SKM-1 treated with dmso at 0.1 percent for 144 hours (cell line): Measurements from ENCODE around the gene CD19.
"Not testable (repeated sequence)": the region's sequence is repeated elsewhere in the genome, so short reads cannot be mapped to it uniquely, and the experiment has no call there.

Experiments
- DNase-seq: peaks from one replicate; lab custom pipeline; 2025; ENCODE audit not compliant: unreplicated experiment; lab: John Stamatoyannopoulos, UW

CD19 gene

DNA sequence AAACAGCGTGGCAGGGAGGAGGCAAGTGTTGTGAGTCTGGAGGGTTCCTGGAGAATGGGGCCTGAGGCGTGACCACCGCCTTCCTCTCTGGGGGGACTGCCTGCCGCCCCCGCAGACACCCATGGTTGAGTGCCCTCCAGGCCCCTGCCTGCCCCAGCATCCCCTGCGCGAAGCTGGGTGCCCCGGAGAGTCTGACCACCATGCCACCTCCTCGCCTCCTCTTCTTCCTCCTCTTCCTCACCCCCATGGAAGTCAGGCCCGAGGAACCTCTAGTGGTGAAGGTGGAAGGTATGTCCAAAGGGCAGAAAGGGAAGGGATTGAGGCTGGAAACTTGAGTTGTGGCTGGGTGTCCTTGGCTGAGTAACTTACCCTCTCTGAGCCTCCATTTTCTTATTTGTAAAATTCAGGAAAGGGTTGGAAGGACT lies at the start of gene CD19:
Gene CD19 (plus strand): TSS at position 171 of the 425 bp plus-strand sequence. CDS start 30 bp downstream, at position 201.
- DNase-seq = no peak

DNA sequence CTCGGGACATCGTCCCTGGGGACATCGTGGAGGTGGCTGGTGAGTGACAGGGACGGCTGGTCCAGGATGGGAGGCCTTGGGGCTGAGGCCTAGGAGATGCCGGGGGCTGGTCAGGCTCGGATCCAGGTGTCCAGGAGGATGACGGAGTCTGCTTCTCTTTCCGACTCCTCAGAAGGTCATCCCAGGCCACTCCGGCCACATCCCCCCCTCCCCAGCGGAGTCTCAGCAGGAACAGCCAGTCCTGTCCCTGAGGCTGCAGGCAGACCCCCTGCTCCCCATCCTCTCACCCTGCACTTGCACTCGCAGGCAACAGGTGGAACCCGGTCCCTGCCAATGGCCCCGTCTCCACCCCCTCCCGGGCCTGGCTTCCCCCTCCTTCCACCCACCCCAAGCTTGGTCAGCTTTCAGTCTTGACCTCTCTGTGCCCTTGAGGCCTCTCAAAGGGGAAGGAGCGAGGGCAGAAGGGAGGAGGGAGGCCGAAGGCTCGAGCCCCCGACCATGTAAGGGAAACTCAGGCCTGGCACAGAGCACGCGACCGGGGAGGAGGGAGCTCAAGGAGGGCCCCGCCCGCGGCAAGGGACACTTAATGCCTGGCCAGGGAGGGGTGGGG lies 49.1 kb upstream of the CD19 start:
- DNase-seq = peak; percentile 9

DNA sequence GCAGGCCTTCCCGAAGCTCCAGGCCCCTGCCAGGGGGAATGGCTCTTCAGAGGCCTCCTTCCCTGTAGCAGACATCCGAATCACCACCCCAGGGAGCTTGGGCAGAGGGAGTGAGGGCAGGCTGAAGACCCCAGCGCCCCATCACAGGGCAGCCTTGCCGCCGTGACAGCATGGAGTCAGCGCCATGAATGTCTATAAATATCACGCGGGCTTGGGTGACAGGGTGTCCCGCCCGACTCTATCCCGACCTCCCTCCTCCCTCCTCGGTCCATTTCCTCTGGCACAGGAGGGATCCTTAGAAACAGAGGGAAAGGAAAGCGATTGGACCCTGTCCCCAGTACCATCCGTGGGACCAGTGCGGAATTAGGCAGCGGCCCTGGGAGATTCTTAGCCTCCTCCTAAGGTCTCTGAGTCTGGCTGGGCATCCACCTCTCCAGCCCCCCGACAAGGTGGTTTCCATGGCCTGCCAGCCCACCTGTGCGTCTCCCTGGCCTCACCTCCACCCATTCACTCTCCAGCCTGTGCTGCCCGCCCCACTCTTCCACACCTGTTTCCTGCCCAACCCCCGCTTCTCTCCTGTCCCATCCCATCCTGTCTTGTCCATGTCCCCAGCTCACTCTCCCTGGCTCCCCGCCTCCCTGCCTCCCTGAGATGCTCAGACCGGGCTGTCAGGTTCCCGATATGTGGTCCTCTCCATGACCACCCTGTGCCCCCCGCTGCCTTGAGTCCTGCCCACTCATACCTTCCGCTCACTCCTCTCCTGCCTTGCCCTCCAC lies 48.4 kb upstream of the CD19 start:
- DNase-seq = no peak

DNA sequence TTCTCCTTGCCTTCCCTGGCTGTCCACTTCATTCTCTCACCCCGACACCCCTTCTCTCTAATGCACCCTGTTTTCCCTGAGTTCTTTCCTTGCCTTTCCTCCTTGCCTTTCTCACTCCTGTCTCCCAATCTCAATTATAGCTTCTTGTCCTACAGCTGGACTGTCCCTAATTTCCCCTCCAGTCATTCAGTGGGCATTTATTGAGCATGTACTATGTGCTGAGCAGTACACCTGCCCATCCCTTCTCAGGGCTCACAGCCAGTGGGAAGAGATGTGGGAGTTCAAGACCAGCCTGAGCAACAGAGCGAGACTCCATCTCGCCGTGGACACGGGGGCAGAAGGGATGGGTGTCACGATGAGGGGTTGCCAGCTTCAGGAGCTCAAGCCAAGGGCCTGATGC lies 47.7 kb upstream of the CD19 start:
- DNase-seq = no peak

DNA sequence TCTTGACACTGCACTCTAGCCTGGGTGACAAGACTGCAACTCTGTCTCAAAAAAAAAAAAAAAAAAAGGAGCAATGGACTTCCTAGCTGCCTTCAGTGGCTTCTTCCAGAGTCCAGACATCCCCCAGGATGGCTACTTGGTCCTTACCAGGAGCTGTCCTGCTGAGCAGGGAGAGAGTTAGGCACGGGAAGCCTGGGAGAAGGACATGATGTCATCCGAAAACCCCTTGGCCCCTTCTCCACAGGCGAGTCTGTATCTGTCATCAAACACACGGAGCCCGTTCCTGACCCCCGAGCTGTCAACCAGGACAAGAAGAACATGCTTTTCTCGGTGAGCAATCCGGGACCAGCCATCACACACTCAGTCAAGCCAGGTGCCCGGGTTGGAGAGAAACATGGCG lies 44.8 kb upstream of the CD19 start:
- no peak for DNase-seq

DNA sequence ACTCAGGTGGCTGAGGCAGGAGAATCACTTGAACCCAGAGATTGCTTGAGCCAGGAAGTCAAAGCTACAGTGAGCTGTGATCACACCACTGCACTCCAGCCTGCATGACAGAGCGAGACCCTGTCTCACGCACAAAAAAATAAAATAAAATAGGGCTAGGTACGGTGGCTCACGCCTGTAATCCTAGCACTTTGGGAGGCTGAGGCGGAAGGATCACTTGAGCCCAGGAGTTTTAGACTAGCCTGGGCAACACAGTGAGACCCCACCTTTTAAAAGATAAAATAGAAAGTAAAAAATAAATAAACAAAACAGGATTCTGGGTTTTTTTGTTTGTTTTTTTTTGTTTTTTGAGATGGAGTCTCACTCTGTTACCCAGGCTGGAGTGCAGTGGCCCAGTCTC lies 41.4 kb upstream of the CD19 start:
- not testable (repeated sequence) for DNase-seq

DNA sequence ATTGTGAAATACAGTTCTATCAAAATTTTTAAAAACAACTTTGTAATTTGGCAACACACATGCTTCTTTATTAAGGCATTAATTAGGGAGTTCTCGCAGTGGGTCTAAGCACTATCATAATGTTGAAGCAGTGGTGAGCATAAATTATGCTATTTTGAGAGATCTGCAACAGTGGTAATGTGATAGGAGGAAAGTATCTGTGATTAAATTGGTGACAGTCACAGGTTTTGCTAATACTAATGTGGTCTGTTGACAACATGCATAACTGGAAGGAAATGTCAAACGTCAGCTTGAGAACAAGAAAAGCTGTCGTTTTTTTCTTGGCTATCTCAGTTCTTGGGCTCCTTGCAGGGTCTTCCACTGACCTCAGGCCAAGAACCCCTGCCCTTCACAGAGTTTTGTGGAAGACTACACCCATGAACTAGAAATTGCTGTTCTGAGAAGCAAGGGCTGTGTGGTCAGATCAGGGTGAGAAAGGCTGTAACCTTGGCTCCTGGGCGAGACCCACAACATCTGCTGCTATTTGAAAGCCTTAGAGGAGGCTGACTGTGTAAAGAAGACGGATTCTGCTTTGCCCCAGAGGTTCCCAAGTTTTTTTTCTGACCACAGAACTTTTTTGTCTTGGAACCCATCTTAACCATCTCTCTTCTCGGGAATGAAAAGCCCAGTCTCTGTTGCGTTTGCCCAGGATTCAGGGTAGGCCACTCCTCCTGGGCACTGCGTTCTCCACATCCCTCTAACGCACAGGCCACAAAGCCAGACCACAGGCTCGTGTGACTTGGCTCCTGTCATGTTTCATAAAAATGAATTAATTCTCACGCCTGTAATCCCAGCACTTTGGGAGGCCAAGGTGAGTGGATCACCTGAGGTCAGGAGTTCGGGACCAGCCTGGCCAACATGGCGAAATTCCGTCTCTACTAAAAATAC lies 39.5 kb upstream of the CD19 start:
- DNase-seq = no peak

DNA sequence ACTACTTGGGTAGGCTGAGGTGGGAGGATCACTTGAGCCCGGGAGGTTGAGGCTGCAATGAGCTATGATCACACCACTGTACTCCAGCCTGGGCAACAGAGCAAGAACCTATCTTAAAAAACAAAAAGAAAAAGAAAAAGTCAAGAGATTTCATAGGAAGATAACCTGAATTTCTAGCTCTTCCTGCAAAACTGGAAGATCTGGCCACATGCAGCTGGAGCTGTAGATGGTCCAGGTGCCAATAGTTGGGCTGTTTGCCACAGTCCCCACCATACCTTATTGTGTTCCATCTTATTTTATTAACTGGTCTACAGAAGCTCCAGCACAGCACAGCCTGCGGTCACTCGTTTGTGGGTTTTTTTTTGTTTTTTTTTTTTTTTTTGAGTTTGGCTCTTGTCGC lies 38.5 kb upstream of the CD19 start:
- DNase-seq = no peak

DNA sequence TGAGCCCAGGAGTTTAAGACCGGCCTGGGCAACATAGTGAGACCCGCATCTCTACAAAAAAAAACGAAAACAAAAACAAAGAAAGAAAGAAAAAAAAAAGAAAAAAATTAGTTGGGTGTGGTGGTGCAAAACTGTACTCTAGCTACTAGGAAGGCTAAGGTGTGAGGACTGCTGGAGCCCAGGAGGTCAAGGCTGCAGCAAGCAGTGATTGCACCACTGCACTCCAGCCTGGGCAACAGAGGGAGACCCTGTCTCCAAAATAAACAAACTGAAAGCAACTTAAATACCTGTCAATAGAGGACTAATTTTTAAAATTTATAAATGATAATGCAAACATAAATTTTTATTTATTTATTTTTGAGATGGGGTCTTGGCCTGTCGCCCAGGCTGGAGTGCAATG lies 36.2 kb upstream of the CD19 start:
- DNase-seq = no peak

DNA sequence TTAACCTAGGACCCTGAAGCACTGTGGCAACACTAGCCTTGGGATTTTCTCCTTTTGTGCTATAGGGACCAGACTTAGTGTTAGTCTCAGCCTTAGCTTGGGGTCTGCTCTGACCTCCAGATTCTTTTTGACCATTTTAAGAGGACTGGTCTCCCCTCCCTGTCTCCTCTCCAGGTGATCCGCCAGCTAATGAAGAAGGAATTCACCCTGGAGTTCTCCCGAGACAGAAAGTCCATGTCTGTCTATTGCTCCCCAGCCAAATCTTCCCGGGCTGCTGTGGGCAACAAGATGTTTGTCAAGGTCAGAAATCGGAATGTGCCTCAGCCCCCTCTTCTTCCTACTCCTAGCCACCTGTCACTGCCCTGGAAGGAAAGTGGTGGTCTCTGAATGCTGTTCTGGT lies 33.9 kb upstream of the CD19 start:
- no peak for DNase-seq

DNA sequence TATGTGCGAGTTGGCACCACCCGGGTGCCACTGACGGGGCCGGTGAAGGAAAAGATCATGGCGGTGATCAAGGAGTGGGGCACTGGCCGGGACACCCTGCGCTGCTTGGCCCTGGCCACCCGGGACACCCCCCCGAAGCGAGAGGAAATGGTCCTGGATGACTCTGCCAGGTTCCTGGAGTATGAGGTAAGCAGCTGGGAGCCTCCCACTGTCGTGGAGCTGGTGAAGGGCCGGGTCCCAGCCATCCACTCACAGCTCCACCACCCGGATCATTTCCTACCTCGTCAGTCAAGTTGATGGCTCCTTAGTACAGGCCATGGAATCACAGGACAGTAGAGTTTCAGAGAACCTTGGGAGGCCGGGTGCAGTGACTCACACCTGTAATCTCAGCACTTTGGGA lies 33.5 kb upstream of the CD19 start:
- no peak for DNase-seq

DNA sequence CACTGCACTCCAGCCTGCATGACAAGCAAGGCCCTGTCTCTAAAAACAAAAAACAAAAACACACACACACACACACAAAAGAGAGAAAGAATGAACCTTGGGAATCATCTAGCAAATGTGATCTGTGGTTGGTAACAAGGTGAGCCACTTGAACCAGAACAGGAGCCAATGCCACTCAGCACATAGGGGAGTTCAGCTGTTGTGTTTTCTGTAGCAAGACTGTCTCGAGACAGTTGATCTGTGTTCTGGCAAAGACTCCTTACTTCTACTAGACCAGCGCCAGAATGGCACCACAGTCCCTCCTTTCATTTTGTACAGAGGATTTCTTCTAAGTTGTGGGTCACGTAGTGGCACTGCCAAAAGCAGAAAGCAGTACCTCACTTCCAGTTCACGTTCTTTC lies 32.8 kb upstream of the CD19 start:
- no peak for DNase-seq

DNA sequence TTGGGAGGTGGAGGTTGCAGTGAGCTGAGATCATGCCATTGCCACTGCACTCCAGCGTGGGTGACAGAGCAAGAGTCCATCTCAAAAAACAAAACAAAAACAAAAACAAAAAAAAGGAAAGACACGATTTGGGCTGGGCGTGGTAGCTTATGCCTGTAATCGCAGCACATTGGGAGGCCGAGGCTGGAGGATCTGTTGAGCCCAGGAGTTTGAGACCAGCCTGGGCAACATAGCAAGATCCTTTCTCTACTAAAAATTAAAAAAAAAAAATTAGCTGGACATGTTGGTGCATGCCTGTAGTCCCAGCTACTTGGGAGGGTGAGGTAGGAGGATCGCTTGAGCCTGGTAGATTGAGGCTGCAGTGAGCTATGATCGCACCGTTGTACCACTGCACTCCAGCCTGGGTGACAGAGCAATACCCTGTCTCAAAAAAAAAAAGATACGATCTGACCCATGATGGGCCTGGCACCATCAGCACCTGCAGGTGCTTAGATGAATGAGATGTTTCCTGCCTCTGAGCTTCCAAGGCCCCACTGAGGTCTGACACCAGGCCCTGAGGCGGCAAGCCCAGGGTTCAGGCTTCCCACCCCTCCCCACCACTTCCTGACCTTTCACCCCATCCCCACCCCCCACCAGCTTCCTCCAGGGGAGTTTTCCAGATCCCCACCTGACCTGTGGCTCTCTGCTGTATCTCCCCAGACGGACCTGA lies 31.7 kb upstream of the CD19 start:
- DNase-seq = no peak

DNA sequence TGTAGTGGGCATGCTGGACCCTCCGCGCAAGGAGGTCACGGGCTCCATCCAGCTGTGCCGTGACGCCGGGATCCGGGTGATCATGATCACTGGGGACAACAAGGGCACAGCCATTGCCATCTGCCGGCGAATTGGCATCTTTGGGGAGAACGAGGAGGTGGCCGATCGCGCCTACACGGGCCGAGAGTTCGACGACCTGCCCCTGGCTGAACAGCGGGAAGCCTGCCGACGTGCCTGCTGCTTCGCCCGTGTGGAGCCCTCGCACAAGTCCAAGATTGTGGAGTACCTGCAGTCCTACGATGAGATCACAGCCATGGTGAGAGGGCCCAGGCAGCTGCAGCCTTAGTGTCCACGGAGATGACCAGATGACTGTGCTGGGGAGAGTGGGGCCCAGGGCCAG lies 31.2 kb upstream of the CD19 start:
- no peak for DNase-seq

DNA sequence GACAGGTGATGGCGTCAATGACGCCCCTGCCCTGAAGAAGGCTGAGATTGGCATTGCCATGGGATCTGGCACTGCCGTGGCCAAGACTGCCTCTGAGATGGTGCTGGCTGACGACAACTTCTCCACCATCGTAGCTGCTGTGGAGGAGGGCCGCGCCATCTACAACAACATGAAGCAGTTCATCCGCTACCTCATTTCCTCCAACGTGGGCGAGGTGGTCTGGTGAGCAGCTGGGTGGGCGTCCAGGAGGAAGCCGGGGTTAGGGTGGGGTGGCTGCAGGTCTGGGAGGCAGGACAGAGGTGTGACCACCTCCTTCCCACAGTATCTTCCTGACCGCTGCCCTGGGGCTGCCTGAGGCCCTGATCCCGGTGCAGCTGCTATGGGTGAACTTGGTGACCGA lies 29.9 kb upstream of the CD19 start:
- DNase-seq = no peak

DNA sequence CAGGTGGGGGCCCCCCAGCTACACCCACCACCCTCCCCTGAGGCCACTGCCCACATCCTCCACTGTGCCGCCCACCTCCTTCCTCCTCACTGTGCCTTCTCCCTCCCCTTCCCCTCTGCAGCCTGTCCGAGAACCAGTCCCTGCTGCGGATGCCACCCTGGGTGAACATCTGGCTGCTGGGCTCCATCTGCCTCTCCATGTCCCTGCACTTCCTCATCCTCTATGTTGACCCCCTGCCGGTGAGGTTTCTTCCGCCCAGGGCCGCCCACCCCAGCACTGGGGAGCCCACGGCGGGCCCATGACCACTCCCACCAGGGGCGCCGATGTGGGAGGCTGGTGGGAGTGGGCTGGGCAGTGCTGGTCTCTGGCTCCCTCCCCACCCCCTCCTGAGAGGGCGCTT lies 28.9 kb upstream of the CD19 start:
- no peak for DNase-seq

DNA sequence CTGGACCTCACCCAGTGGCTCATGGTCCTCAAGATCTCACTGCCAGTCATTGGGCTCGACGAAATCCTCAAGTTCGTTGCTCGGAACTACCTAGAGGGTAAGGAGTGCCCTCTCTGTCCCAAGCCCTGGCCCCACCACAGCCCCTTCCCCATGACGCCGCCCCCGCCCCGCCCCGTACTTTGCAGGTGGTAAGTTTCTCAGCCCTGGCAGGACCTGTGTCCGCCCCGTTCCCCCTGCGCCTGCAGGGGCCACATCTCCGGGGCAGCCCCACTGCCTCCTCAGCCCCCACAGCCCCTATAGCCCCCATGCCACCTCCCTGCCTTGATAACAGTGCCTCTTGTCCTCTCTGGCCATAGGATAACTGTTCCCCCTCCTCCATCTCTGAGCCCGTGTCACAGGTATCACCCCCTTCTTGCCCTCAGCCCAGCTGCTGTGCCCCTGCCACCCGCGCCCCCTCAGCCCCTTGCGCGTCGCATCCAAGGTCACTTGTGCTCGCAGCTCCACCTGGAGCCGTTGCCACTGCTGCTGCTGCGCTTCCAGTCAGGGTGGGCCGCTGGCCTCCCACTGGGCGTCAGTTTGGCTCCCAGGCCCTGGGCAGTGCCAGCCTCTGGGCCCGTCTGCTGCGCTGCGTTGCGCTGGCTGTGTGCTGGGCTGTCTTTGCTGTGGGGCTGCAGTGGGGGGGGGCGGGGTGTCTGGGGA lies 28.3 kb upstream of the CD19 start:
- no peak for DNase-seq

DNA sequence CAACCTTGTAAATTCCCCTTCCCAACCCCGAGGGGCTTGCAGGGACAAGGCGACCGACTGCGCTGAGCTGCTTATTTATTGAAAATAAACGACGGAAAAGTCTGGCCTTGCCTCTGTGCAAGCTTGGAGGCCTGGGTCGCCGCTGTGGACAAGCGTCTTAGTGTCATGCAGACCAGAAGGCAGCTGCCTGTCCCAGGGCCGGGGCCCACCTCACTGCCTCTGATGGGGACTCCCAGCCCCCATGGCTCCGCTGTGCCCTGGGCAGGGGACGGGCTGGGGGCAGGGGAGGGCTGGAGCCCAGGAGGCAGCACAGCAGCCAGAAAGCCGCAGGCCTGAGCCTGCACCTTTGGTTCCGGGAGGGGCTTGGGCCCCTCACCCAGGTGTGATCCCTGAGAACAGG lies 27.4 kb upstream of the CD19 start:
- no peak for DNase-seq

DNA sequence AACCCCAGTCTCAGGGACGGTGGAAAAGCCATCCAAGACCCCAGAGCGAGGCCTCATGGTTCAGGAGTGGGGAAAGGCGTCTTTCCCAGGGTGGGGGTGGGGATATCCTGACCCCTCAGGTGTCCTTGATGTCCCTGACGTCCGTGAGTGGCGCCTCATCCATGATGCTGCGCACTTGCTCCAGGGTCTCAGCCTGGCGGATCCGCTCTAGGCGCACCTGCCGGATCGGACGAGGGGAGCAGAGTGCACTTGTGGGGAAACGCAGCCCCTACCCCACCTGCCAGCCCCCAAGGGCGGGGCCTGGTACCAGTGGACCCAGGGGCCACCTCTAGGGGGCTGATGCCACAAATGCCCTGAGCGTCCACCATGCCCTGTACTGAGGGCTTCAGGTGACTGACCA lies 26.9 kb upstream of the CD19 start:
- no peak for DNase-seq

DNA sequence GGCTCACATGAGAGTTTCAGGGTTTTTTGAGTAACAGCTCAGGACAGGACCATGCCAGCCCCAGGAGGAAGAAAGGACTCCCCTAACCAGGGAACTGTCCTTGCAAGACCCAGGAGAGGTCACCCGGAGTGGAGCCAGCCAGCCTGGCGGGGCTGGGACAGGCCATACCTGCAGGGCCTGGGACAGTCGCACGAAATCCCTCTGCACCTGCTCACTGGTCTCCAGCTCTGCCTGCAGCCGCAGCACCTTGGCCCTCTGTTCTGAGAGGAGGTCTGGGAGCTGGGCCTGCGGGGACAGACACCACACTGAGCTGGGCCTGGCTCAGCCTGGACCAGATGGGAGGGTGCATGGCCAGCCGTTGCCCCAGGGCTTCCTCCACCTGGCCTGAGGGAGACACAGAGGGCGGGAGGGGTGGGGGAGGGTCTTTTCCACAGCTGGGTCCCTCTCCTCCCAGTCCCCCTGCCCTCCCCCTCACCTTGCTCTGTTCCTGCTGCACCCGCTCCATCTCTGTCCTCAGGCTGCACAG lies 26.5 kb upstream of the CD19 start:
- no peak for DNase-seq
